Activated CD4-positive, alpha-beta T cell treated with anti-CD3 and anti-CD28 coated beads, Interleukin-2, amount 50 U/mL, for 1 hour (primary cell): ENCODE data around the gene CBFA2T3.
"Not testable (repeated sequence)": the region's sequence is repeated elsewhere in the genome, so short reads cannot be mapped to it uniquely, and the experiment has no call there.

Experiments used
- DNase-seq: peaks from one replicate; pipeline ENCODE4 v3.0.0-alpha.2; 2020

The CBFA2T3 gene

DNA sequence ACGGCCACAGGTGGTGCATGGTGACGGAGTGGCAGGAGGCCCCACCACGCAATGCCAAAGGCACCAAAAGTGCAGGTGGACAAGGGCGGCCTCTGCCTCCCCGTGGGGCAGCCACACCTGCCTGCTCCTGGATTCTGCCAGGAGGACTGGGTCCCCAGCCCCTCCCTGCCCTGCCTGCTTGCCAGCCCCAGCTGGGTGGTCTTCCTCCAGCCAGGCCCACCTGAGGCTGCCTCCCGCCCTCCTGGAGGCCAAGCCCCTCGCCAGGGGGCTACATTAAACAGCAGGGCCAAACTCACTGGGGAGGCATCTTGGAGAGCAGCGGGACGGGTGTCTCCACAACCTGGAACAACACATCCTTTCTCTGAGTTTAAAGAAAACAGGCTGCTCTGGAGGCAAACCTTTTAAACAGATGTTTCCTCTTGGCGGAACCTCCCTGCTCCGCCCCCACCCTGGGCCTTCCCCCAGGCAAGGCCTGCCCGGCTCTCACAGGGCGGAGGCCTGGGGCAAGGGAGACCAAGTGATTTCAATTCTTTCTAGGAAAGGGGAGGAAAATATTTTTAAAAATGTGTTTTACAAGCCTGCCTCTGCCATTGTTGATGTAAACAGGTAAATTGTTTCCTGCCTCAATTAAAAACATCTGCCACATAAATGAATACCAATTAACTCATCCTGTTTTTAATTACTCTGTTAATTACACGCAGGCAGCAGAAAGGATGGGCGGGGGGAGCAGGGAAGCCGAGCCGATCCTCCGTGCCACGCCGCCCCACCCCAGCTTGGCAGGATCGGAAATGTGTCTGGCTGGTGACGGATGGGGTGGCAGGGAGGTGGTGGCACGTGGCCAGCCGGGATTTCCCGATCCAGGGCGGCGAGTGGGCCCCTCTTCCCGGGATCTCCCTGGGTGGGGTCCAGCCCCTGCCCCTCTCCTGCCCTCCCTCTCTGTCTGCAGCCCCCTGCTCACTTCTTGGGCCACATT, 56.1 kb downstream of the CBFA2T3 start:
- no peak for DNase-seq

- DNase-seq = no peak
These were observed 57.1 kb downstream of the CBFA2T3 start for GRCh38 chr16:88919936-88920335.

DNA sequence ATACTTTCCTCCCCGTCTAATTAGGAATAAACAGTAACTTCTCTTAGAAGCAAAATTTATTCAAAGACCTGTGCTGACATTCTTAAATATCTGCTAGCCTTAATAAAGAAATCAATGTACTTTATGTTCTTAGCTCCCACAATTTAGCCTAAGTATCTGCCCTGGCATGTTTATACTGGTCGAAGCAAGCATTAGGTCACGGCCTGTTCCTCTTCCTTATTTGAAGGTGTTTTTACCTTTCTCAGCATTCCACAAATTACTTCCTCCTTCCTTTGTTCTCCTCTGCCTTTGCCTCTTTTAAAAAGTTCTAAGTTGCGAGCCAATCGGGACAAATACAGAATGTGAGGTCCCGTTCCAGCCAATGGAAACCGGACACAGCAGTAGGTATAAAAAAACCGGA, 58.1 kb downstream of the CBFA2T3 start:
- not testable (repeated sequence) for DNase-seq

- DNase-seq = no peak
These were observed 58.9 kb downstream of the CBFA2T3 start for GRCh38 chr16:88917915-88918627.

DNA sequence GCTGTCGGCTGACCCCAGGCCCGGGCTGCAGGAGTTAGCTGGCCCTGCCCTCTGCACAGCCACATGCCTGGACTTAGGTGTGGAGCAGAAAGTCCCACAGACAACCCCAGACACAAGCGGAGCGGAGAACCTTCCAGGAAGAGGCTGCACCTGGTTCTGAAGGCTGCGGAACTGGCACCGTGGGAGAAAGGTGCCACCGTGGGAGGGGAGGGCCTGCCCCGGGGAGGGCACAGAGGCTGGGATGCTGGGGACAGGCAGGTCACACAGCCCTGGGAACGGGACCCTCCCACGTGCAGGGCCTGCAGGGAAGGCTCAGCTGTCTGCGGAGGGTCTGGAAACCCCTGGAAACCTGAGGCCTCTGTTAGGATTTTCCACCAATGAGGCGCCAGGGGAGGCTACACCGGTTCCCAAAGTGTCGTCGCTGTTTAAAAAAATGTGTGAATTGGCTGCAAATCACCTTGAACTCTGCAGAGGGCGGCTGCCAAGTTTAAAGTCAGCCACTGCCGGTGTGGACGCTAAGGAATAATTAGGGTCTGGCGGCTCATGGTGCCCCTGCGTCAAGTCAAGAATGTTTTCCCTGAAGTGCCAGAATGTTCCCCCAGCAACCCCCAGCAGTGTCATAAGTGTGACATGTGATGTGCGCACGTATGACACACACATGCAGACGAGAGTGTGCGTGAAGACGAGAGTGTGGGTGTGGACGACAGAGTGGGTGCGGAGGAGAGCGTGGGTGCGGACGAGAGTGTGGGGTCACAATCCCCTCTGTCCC, 59.7 kb downstream of the CBFA2T3 start:
- DNase-seq = no peak

DNA sequence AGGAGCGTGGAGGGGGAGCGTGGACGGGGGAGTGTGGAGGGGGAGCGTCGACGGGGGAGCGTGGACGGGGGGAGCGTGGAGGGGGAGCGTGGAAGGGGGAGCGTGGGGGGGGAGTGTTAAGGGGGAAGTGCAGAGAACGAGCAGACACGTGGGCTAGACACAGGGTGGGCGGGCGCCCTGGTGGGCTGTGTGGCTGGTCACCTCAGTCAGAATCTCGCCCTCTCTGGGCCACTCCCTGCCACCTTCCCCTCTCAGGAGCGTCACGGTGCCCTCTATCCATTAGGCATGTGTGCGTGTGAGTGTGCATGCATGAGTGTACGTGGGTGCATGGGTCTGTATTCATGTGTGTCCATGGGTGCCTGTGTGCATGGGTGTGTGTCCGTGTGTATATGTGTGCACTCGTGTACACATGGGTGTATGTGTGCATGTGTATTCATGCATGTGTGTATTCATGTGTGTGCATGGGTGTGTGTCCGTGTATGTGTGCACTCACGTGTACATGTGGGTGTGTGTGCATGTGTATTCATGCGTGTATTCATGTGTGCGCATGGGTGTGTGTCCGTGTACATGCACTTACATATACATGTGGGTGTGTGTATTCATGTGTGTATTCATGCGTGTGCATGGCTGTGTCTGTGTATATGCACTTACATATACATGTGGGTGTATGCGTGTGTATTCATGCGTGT, 61.2 kb downstream of the CBFA2T3 start:
- DNase-seq = no peak

DNA sequence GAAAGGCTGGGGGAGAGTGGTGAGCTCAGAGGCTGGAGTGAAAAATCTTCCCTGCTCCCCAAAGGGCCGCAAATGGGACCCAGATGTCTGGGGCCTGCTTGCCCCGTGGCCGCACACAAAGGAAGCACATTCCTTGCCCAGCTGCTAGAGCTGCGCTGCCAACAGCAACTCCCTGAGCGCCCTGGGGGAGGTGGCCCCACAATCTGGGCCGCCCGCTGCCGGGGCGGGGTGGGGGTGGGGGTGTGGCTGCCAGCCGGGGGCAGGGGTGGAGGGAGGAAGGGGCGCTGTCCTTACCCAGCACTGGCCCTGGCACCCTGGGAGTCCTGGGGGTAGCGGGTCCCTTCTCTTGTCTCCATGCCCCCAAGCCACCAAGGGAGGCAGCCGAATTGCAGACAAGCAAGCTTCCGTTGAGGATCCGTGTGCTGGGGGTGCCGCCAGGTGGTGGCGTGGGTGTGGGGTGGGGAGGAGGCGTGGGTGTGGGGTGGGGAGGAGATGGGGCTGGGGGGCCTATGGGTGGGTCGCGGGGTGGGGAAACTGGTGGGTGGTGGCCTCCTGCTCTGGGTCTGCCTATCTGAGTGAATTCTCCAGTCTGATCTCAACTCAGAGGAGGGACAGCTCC, 62.1 kb downstream of the CBFA2T3 start:
- no peak for DNase-seq

- no peak for DNase-seq
These were observed 63.1 kb downstream of the CBFA2T3 start for GRCh38 chr16:88913870-88914269.

- DNase-seq = no peak
These were observed 63.9 kb downstream of the CBFA2T3 start for GRCh38 chr16:88913001-88913612.

DNA sequence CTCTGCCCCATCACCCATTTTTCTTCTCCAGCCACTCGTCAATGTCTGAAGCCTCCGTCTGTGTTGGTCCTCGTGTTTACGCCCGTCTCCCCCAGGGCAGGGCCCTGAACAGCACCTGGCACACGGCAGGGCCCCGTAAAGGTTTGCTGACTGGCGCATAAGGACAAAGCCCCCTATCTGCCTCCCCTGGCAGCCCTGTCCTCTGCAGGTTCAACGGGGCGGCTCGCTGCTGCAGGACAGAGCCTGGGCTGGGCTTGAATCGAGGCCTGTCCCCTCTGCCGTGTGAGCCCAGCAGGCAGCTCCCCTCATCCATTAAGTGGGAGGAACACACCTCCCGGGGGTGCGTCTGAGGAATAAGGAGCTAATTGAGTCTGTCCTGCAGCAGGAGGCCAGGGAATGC, 64.5 kb downstream of the CBFA2T3 start:
- no peak for DNase-seq

- no peak for DNase-seq
These were observed 65.1 kb downstream of the CBFA2T3 start for GRCh38 chr16:88911946-88912310.

- no peak for DNase-seq
These were observed 65.7 kb downstream of the CBFA2T3 start for GRCh38 chr16:88911136-88911945.

GRCh38 chr16:88910284-88911135, 66.5 kb downstream of the CBFA2T3 start:
- no peak for DNase-seq

GRCh38 chr16:88909431-88910210, 67.4 kb downstream of the CBFA2T3 start:
- DNase-seq = no peak

GRCh38 chr16:88908307-88908706, 68.7 kb downstream of the CBFA2T3 start:
- DNase-seq = no peak

DNA sequence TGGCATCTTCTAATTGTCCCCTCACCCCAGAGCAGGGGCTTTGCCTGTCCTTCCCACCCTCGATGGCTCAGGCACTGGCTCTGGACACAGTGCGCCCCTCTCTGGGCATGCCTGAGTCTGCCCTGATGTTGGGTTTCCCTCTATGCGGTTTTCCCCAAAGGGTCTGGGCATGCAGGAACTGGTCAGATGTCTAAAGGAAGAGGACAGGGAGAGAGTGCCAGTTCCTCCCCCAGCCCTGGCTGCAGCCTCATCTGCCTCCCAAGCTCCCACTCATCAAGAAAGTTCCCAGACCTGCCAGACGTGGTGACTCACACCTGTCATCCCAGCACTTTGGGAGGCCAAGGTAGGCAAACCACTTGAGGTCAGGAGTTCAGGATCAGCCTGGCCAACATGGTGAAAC, 69.2 kb downstream of the CBFA2T3 start:
- DNase-seq = no peak

DNA sequence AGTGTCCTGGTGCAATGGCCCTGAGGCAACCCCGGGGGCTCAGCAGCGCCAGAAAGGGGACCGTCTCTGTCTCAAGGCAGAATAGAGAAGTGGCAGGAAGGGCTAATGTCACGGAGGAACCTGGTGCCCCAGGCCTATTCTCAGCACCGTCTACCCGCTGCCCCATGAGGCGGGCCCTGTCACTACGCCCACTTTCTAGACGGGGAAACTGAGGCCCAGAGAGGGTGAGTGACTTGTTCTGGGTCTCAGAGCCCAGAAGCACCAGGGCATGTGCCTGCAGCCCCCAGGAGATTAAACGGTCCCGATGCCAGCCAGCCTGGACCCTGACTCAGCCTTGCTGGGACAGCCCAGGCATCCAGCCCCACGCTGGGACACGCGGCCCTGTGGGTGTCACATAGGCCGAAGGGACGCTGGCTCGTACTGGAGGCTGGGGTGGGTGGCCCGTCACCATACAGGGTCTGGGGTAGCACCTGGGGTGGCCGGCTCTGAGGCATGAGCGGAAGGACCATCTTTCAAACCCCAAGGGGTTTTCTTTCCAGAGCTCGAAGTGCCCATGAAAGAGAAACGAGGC, 70.4 kb downstream of the CBFA2T3 start:
- no peak for DNase-seq

- DNase-seq = no peak
These were observed 71.0 kb downstream of the CBFA2T3 start for GRCh38 chr16:88906020-88906419.

GRCh38 chr16:88905563-88905962, 71.4 kb downstream of the CBFA2T3 start:
- peak; percentile 10 for DNase-seq
